Amniotic epithelial cell (primary cell): ENCODE results near the gene TARBP1.
"Not testable (repeated sequence)": the region's sequence is repeated elsewhere in the genome, so short reads cannot be mapped to it uniquely, and the experiment has no call there.

Source experiments
- DNase-seq: peaks from one replicate; pipeline ENCODE4 v3.0.0-alpha.2; 2010; ENCODE audit warnings: low read depth

The TARBP1 gene

DNA sequence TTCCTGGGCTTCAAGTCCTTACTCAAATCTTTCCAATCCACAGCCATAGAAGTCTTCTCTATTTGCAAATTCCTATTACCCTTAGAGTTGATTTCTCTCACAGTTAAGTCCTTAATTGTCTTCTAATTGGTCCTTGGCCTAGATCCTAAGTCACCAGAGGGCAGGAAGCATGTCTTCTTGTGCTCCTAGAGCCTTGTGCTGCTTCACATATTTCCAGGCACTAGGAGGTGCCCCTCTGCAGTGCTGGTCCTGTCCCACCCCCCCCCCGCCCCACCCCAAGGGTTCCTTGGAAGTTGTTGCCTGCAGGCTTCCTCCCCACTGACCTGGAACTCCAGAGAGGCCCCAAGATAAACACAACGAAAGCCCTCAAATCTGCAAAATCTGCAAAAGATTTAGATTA is 28.1 kb upstream of the TARBP1 start:
- DNase-seq, result no peak

DNA sequence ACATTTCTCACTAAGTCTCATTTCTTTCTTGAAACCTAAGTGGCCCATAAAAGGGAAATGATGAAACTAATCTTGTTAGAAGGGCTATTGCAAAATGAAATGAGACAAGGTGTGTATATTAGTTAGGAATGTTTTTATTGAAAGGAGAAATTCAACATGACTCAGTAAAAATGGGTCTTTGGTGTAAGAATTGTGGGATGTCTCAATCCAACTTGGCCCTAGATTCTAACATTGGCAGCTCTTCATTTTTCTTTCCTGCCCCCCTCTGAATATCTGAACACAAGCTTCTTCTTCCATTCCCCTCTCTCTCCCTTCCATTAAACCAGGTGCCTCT is 26.8 kb upstream of the TARBP1 start:
- DNase-seq, result peak; percentile 76

- no peak for DNase-seq
These were observed 26.2 kb upstream of the TARBP1 start for GRCh38 chr1:234504969-234505768.

GRCh38 chr1:234504251-234504650 is 25.3 kb upstream of the TARBP1 start:
- DNase-seq, result not testable (repeated sequence)

DNA sequence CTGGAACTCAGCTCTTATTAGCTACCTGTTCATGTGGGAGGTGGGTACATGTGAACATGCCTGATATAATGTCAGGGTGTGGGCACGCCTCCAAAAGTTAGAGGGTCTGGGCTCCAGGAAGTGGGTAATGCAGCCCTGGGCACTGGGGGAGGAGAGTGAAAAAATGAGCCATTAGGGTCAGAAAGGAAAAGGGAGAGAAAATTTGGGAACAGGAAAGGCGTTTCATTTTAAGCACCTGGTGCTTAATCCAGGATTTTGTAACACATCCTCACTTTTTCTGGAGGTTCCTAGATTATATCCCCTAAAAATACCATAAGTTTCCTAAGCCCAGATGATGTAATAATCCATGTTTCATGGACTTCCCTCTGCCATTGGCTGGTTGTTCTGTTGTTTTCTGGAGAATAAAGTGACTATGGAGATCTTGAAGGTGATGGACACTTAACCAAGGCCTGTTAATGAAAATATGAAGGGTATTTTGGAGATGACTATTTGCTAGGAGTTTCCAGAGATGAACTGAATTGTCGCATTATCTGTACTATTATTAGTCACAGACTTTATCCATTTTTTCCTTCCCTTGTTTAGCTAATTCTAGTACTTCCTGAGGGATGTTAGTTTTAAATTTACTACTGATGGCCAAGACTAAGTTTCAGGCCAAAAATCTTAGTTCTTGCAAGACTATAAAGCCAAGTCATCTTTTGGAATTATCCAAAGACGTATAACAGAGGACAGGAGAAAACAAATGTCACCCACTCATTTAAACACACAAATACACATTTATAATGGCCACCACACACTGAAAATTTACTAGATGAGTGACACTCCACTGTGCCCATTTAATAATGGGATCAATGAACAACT is 24.4 kb upstream of the TARBP1 start:
- no peak for DNase-seq

GRCh38 chr1:234502785-234503184 is 23.8 kb upstream of the TARBP1 start:
- no peak for DNase-seq

- no peak for DNase-seq
These were observed 21.3 kb upstream of the TARBP1 start for GRCh38 chr1:234500269-234500668.

- DNase-seq, result no peak
These were observed 20.9 kb upstream of the TARBP1 start for GRCh38 chr1:234499943-234500245.

- peak; percentile 76 for DNase-seq
These were observed 20.4 kb upstream of the TARBP1 start for GRCh38 chr1:234499119-234499942.

- DNase-seq, result peak; percentile 37
These were observed 19.6 kb upstream of the TARBP1 start for GRCh38 chr1:234498448-234499118.

DNA sequence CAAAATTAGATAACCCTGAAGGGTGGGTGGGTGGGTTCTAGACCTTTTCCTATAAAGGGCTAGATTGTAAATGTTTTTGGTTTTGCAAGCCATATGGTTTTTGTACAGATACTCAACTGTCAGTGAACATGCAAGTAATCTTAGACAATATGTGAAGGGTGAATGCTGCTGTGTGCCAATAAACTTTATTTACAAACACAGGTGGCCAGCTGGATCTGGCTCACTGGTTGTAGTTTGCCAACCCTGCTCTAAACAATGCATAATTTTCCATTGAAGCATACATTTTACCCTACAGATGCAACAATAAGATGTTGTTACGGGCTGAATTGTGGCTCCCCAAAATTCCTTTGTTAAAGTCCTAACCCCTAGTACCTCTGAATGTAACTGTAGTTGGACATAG is 18.6 kb upstream of the TARBP1 start:
- no peak for DNase-seq

DNA sequence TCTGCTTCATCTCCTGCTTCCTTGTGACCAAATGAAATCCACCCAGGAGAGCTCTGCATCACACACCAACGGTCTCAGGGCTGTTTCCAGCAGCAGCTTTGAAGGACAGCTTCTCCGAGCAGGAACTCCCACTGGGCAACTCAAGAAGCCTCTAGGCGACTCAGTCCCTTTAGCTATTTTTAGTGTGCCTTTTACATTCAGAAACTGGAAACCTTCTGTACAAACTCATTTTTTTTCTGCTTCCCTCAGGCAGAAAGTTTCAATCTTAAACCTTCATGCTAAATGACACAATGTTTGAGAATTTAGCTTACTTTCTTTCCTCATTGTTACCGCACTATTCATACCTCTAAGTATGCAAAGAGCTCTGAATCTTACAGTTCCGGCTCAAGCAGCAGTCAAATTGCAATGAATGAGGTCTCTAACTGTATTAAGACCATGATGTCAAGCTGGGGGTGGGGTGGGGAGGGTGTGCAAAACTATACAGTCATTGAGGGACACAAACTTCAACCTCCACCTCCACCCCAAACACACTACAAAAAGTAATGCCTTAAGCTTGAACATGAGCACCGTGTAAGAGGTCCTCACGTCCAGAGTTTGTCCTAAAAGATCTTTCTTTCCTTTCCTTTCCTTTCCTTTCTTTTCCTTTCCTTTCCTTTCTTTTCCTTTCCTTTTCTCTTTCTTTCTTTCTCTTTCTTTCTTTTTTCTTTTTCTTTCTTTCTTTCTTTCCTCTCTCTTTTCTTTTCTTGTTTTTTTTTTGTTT is 16.4 kb upstream of the TARBP1 start:
- DNase-seq, result peak; percentile 89

DNA sequence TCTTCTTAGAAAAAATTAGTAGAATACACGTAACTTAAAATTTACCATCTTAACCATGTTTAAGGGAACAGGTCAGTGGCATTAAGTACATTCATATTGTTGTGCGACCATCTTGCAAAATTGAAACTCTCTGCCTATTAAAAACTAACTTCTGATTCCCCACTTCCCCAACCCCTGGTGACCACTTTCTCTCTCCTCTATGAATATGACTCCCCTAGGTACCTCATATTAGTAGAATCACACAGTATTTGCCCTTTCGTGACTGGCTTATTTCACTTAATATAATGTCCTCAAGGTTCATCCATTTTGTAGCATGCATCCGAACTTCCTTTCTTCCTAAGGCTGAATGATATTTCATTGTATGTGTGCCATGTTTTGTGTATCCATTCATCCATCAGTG is 15.1 kb upstream of the TARBP1 start:
- DNase-seq, result no peak

DNA sequence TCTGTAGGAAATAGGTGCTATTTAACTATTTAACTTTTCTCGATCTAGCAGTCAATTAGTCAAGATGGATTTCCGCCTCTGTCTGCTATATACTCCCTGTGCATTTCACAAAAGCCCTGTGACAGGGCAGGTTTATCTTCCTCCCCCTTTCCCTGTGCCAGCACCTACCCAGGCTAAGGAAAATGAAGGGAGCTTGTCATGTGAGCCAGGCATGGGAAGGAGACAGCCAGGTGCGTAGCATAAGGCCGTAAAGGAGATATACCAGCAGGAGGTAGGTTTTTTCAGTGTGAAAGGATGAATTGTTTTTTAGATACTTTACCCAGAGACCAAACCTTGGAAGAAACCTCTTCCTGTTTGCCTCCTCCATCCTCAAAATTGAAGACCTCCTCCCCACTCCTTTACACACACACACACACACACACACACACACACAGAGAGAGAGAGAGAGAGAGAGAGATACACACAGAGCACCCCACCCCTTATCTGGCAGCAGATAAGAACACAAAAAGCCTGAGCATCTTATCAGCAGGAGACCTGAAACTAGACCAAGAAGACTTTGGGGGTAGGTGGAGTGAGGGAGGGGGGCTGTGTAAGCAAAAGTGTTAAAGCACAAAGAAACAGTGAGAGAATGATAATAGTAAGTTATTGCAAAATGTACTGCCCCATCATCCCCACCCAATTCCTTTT is 12.0 kb upstream of the TARBP1 start:
- DNase-seq, result peak; percentile 20

DNA sequence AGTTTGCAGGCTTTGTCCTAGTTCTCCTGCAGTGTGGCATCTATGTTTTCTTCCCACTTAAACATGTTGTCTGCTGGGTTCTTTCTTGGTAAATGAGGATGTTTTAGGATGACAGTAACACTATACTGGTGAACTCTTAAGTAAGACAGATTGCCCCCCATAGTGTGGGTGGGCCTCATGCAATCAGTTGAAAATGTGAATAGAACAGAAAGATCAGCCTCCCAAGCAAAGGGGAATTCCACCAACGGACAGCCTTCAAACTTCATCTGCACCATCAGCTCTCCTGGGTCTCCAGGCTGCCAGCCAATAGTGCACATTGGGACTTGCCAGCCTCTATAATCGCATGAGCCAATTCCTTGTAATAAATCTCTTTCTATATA is 10.7 kb upstream of the TARBP1 start:
- DNase-seq, result no peak

DNA sequence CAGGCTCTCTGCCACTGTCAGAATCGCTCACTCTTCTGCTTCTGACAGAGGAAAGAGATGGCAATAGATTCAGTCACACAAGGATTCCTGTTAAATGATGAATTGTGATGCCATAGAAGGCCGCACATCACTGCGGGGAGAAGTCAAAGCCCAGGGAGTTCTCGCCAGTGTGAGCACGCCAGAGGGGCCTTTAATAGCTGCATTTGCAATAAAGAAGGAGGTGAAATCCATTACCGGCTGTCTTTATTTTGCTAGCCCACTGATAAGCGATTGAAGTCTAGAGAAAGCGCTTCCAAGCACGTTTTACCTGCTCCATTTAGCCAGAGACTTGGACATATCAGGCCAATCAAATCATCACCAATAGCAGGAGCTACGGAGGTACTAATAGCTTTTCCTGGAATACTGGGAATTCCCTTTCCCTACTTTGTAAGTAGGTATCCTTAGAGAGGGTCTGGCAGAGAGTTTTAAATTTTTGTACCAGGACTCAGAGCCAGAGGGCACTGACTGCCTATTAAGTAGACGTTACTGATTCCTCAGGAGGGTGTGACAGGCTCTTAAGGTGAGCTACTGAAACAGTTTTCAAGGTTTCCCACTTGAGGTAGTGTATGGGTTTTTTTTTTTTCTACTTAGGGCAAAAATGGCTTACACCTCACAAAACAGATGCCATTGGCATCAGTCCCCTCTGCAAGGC is 10.2 kb upstream of the TARBP1 start:
- no peak for DNase-seq

GRCh38 chr1:234488054-234489006 is 9.4 kb upstream of the TARBP1 start:
- DNase-seq, result no peak

DNA sequence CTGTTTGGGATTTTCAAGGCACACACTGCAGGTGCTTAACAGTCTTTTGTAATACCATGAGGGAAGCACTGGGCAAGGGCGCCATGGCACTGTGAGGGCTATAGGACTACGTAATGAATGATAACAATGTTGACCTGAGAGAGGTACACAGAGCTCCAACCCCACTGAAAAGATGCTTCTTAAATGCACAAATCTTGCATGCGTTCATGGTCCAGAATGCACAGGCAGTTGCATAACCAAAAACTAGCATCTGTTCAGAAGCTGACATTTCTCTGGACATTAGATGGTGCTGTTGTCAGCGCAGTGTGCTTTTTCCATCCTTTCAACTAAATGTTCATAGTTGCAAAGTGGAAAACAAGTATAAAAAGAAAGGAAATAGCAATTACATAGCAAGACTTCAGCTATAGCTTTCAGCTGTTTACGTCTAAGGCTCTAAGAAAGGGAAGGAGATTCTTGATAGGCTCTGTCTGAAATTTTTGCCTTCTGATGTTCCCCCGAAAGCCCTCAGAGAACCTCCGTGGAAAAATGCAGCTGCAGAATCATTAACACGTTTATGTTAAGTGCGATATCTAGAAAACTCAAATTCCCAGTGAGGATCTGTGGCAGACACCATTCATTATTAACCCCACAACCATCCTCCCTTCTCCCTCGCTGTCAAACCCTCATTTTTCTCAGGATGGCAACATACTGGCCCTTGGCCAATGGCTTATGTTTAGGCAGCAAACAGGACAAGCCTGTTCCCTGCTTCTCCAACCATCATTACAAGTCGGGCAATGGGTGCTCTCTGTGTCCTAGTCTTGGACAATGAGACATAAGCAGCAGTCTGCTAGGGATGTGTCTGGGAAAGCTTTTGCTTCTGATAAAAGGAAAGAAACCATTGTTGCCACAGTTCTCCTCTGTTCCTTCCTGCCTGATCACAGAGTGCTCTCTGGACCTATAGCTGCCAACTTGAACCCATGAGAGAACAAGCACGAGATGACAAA is 8.2 kb upstream of the TARBP1 start:
- peak; percentile 88 for DNase-seq
